Ramos (cell line): Measurements from ENCODE around the gene PTK6.

Experiments used
- in situ Hi-C: fragments of 300-500 bp; cut with MboI; formaldehyde crosslinking; loops from one replicate; pipeline ENCODE4 v1.14.3; 2022; ENCODE audit warnings: low sequenced_read_pairs; ENCODE audit not compliant: unreplicated experiment

PTK6 gene

GRCh38 chr20:63533871-63534393 lies 3.2 kb downstream of the PTK6 start:
- in situ Hi-C loops = no loop called here

- in situ Hi-C loops = no loop called here
Observed at GRCh38 chr20:63533388-63533787, 3.8 kb downstream of the PTK6 start.

- in situ Hi-C loops = no loop called here
Observed at GRCh38 chr20:63532449-63532971, 4.7 kb downstream of the PTK6 start.

GRCh38 chr20:63531686-63532448 lies 5.3 kb downstream of the PTK6 start:
- in situ Hi-C loops = no loop called here

- in situ Hi-C loops = no loop called here
Observed at GRCh38 chr20:63530788-63531160, 6.4 kb downstream of the PTK6 start.

GRCh38 chr20:63529861-63530787 lies 7.1 kb downstream of the PTK6 start:
- in situ Hi-C loops = no loop called here

GRCh38 chr20:63529180-63529860 lies 7.9 kb downstream of the PTK6 start:
- in situ Hi-C loops = no loop called here

GRCh38 chr20:63527184-63527583 lies 10.0 kb downstream of the PTK6 start:
- in situ Hi-C loops = no loop called here

GRCh38 chr20:63525971-63526370 lies 11.2 kb downstream of the PTK6 start:
- in situ Hi-C loops = no loop called here

- in situ Hi-C loops = no loop called here
Observed at GRCh38 chr20:63525185-63525584, 12.0 kb downstream of the PTK6 start.

- in situ Hi-C loops = no loop called here
Observed at GRCh38 chr20:63522981-63523611, 14.1 kb downstream of the PTK6 start.

GRCh38 chr20:63522091-63522868 lies 14.9 kb downstream of the PTK6 start:
- in situ Hi-C loops = no loop called here

- in situ Hi-C loops = no loop called here
Observed at GRCh38 chr20:63521602-63522001, 15.6 kb downstream of the PTK6 start.

- in situ Hi-C loops = no loop called here
Observed at GRCh38 chr20:63520934-63521601, 16.1 kb downstream of the PTK6 start.

- in situ Hi-C loops = no loop called here
Observed at GRCh38 chr20:63520504-63520933, 16.7 kb downstream of the PTK6 start, which contains the start of gene PPDPF. PPDPF (plus strand) TSS chr20:63520765; CDS start chr20:63521309, 544 bp downstream.

GRCh38 chr20:63519668-63520503 lies 17.3 kb downstream of the PTK6 start:
- in situ Hi-C loops = no loop called here

- in situ Hi-C loops = no loop called here
Observed at GRCh38 chr20:63518946-63519667, 18.1 kb downstream of the PTK6 start.
